Right lobe of liver (tissue), 4 donors: ENCODE measurements around the gene GPA33.

Experiments used
- POLR2A ChIP-seq: fragments of 450-650 bp; IDR thresholded peaks from one replicate; pipeline ENCODE4 v1.6.1; 2017; ENCODE audit warnings: antibody characterized with exemption, mild to moderate bottlenecking
- TF ChIP-seq, protein P1 (sequence below), 4 donors: fragments of 200-600 bp in 3 of 4; fragments of 450-650 bp in 1 of 4; IDR thresholded peaks; one replicate each; pipeline versions ENCODE4 v1.5.1 to v1.8.0; 2016 to 2022; ENCODE audit warnings: antibody characterized with exemption in 4 of 4, mild to moderate bottlenecking in 2 of 4
- donor health status: DM: no; HTN: no; CAD: no.
- donor health status: DM: no; HTN: no; CAD: no.
- donor health status: DM: no; HTN: yes; CAD: no.

DNA sequence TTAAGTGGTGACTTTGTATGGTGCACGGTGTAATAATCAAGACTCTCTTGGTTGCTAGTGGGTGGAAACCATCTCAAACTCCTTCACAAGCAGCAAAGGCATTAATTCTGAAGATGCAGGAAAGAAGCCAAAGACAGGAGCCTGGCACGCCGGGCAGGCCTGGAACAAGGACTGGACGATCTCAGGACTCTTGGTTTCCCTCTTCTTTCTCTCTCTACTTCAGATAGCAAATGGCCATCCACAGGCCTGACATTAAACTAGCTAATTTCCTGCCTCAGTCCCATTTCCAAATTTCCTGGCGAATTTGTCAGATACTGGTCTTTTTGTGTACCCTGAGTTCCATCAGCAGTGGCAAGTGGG lies 31.9 kb upstream of the GPA33 start:
- TF ChIP-seq POLR2A, result no peak
- TF ChIP-seq, protein P1, sequence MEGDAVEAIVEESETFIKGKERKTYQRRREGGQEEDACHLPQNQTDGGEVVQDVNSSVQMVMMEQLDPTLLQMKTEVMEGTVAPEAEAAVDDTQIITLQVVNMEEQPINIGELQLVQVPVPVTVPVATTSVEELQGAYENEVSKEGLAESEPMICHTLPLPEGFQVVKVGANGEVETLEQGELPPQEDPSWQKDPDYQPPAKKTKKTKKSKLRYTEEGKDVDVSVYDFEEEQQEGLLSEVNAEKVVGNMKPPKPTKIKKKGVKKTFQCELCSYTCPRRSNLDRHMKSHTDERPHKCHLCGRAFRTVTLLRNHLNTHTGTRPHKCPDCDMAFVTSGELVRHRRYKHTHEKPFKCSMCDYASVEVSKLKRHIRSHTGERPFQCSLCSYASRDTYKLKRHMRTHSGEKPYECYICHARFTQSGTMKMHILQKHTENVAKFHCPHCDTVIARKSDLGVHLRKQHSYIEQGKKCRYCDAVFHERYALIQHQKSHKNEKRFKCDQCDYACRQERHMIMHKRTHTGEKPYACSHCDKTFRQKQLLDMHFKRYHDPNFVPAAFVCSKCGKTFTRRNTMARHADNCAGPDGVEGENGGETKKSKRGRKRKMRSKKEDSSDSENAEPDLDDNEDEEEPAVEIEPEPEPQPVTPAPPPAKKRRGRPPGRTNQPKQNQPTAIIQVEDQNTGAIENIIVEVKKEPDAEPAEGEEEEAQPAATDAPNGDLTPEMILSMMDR (IDR thresholded peaks at IDR 0.05), result no peak
